Thymus (tissue), 2 donors: Measurements from ENCODE around the gene MATN1. TPM values are rescaled to one million over a fixed set of nuclear protein-coding genes. Genes with fewer than 3 reads are reported as not detected.

ENCODE experiments used
- polyA plus RNA-seq: library from polyadenylated mRNA; stranded (reverse); fragments of 200-250 nt; gene quantifications from one replicate; pipeline ENCODE4 v1.2.3, GENCODE V29; 2013
- total RNA-seq: library from RNA; stranded (reverse); fragments of 120-200 nt; gene quantifications from one replicate; pipeline ENCODE4 v1.2.4, GENCODE V29; 2013
- donor health status: healthy.

Gene MATN1
- total and polyA plus RNA-seq, 2 donors: 0.14 to 0.27 TPM

Other genes with a start within 250 kb of the MATN1 start
- gene LAPTM5, start 34.2 kb upstream of the MATN1 start, total RNA-seq: 88.6 TPM
- gene LAPTM5, start 34.2 kb upstream of the MATN1 start, polyA plus RNA-seq: 364 TPM
- 3.8 TPM for gene SDC3, start 185.2 kb upstream of the MATN1 start, total RNA-seq
- 15.3 TPM for gene SDC3, start 185.2 kb upstream of the MATN1 start, polyA plus RNA-seq